NK-92 treated with Interleukin-12 subunit alpha and Interleukin-12 subunit beta, amount 100 ng/mL, for 24 hours (cell line): ENCODE data around the gene ITPK1.
"Not testable (repeated sequence)": the region's sequence is repeated elsewhere in the genome, so short reads cannot be mapped to it uniquely, and the experiment has no call there.

Source experiments
- DNase-seq: peaks from one replicate; lab custom pipeline; 2025; lab: John Stamatoyannopoulos, UW

Gene ITPK1

DNA sequence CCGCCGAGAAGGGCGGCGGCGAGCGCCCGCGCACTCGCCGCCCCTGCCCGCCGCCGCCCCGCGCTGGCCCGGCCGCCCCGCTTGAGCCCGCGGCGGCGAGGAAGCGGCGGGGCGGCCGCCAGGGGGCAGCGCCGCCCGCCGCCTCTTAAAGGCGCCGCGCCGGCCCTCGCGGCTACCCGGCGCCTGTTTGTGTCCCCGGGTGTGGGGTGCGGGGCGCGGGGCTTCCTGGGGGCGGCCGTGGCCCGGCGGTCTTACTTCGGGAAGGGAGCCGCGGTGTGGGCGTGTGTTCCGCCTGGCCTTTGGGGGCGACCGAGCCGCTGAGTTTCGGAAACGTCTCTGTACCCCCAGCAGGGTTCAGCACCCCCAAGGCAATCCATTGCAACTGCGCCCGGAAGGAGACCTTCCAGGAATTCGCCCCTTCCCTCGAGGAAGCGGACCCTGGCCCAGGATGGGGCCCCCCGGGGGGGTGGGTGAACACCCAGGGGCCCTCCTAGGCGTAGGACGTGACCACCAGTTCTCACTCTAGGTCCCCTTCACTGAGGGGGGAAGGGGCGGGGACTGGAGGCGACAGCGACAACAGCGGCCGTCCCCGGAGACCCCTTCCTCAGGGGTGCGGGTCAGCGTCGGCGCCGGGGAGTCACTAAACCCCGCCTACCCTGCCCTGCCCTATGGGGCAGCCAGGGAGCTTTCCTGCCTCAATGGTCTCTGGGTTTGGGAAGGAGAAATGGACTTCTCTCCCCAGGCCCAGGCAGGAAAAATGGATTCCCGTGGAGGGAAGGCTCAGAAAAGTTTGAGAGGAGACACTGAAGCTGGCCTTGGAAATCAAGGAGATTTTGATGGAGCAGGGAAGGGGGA, at the start of gene ITPK1:
Gene ITPK1, minus strand, starts transcription at position 105 of the 855 bp plus-strand sequence. CDS start 762 bp downstream, outside the sequence.
- DNase-seq, result peak; percentile 58

DNA sequence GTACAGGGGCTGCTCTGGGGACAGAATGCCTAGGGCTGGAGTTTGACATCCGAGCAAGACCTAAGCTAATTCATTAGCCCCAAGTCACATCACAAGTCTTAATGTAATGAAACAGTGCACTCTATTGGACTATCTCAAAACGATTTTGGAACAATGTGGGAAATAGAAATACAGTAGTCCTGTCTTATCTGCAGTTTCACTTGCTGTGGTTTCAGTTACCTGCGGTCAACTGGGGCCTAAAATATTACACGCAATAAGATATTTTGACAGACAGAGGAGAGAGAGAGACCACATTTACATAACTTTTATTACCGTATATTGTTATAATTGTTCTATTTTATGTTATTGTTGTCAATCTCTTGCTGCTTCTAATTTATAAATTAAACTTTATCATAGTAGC, 47.8 kb upstream of the ITPK1 start:
- no peak for DNase-seq

DNA sequence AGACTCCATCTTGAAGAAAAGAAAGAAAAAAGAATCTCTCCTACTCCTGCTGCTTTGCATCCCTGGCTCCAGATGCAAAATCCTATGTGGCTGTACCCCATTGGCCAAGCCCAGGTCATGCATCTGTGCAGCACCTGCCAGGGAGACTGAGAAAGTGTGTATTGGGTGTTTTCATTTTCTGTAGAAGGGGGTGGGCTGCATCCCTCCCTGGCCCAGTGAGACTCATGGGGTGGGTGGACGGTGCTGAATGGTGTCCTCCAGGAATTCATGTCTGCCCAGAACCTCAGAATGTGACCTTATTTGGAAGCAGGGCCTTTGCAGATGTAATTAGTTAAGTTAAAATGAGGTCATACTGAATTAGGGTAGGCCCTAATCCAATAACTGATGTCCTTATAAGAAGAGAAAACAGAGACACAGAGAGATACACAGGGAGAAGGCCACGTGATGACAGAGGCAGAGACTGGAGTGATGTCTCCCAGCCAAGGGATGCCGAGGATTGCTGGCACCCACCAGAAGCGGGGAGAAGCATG, 45.8 kb upstream of the ITPK1 start:
- DNase-seq, result no peak

DNA sequence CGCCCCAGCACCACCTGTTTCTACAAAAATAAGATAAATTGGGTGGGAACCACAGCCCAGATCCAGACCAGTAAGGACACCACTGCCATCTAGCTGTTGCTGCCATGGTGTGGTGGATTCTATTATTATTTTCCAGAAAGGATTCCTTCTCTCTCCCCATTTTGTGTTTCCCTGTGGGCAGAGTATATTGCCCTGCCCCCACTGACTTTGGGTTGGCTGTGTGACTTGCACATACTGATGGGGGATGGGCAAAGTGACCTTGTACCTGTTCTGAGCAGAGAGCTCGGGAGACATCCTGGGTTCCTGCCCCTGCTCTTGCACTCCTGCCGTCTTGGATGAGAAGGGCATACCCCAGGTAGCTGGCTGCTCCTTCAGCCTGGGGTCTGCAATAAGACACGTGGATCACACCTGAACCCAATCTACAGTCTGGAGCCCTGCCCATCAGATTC, 44.7 kb upstream of the ITPK1 start:
- no peak for DNase-seq

DNA sequence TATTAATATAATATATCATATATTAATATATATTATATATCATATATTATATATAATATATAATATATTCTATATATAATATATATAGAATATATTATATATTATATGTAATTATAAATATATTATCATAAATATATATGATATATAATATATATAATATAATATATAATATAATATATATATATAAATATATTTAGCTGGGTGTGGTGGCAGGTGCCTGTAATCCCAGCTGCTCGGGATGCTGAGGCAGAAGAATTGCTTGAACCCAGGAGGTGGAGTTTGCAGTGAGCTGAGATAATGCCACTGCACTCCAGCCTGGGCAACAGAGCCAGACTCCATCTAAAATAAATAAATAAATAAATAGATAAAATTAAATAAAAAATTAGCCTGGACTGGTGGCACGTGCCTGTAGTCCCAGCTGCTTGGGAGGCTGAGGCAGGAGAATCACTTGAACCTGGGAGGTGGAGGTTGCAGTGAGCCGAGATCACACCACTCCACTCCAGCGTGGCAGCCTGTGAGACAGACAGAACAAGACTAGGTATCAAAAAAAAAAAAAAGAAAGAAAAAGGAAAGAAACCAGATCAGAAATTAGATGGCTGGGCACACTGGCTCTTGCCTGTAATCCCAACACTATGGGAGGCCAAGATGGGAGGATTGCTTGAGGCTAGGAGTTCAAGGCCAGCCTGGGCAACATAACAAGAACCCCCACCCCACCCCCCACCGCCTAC, 44.1 kb upstream of the ITPK1 start:
- DNase-seq, result not testable (repeated sequence)

DNA sequence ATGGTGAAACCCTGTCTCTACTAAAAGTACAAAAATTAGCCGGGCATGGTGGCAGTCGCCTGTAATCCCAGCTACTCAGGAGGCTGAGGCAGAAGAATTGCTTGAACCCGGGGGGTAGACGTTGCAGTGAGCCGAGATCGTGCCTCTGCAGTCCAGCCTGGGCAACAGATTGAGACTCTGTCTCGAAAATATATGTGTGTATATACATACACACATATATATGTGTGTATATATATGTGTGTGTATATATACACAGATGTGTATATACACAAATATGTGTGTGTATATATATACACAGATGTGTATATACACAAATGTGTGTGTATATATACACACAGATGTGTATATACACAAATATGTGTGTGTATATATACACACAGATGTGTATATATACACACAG, 42.6 kb upstream of the ITPK1 start:
- not testable (repeated sequence) for DNase-seq

DNA sequence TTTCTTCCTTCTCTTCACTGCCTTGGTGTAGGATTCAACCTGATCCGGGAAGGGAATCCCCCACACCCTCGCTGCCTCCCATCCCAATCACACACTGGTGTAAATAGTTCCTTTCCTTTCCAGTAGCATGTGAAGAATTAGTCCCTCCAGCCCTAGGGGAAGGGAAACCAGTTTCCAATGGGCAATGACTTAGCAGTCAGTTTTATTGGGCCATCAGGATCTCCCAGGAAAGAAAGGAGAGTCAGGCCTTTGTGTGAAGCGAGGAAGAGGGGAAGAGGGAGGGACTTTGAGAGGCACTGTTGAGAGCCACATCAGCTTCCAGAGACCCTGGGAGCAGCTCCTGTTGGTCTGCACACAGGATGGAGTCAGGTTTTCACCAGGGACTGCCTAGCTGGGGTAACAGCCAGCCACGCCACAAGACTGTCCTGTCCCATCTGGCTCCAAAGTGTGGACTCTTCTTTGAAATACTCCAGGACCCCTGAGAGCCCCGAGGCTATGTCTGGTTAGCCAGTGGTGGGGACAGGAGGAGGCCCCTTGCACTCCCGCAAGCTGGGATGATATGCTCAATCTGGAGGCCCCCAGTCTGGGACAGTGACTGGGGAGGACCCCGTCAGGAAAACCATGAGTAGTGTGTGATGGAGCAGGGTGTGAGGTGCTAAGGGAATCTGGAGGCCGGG, 41.1 kb upstream of the ITPK1 start:
- DNase-seq, result no peak

DNA sequence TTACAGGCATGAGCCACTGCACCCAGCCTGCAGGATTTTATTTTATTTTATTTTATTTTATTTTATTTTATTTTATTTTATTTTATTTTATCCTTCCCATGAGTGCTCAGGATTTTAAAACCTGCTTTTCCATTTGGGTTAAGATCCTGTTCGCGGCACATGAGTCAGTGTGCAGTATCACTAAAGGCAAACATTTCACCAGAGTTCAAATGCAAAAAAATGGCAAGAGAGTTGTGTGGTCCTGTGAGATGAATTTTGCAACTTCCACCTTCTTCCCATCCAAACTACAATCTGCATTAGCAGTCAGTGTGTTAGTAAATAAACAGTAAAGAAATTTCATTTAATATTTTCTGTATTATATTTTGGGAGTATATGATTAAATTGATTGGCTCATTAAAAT, 39.9 kb upstream of the ITPK1 start:
- DNase-seq, result no peak

DNA sequence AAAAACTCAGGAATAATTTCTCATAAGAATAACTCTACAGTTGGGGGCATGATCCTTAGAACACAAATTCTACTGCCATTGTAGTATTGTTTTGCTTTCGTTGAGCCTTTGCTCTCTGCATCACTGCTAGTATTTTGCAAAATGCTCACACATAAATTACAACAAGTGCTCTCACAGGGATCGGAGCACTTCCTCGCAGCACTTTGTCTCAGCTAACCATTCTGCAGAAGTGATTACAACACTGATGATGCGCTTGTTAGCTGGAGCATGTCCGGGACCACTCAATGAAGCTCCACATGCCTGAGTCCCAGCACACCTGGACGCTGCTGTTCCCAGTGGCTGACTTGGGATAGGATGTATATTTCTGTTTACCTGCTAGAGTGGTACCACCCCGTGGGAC, 37.4 kb upstream of the ITPK1 start:
- no peak for DNase-seq

DNA sequence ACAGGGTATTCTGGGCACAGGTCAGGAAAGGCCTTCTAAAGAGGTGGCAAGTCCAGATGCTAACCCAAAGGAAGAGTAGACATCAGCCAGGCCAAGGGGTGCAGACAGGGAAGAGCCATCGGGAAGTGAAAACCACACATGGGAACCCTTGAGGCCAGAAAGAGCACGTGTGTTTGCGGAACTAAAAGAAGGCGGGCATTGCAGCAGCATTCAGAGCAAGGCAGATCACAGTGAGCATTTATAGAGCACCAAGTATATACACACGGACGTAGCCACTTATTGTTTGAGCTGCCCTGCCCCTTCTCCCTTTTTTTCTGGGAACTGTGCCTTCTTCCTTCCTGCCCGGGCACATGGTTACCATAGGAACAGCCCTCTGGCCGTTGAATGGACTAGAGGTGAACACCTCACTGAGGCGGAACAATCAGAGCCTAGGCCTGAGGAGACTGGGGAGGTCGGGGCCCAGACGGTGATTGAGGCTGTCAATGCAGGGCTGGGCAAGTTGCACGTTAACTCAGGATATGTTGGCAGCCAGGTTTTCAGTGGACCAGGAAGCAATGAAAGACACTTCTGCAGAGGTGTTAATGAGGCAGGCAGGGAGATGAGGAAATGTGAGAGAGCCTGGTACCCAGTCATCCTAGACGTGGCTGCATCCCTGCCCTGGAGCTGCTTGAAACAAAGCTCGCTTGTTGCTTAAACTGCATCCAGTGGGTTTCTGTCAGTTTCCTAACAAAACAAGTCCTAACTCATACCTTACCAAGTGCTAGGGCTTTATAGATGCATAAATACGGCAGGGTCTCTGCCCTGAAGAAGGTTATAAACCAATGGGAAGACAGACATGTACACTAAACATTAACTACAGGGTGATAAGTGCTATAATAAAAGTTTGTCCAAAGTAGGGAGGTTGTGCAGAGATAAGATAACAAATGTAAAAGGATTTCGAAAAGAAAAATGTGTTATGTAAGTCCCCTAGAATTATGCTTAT, 34.8 kb upstream of the ITPK1 start:
- DNase-seq, result no peak

DNA sequence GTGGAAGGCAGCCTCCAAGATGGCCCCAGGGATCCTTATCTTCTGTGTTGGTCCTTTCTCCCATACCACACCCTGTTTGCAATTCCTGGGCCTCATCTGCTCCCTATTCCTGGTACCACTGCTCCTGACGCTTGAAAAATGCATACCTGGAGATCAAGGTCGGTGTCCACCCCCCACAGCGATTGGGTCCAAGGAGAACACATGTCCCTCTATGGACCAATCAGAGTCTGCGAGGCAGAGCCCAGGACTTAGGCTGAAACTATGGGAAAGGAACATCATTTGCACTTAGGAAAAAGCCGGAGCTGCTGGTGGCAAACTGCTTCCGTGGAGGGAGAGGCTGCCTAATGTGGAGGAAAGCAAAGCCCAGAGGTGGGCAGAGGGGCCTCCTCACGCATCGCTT, 33.3 kb upstream of the ITPK1 start:
- no peak for DNase-seq

DNA sequence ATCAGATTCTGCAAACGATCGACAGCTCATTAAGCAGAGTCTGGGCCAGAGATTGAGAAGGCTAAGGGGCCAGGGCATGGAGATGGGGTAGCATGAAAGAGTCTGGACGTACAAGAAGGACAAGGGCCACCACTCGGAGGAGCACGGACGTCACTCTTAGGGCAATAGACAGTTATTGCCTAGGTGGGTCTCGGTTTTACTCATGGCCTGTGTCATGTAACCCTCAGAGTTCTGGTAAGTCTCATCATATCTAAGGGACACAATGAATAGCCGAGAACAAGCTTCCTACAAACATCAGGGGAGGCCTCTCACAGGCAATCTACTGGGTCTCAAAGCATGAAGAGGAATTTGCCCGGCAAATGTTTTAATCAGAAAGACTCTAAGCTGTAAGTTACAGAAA, 30.4 kb upstream of the ITPK1 start:
- DNase-seq, result no peak

DNA sequence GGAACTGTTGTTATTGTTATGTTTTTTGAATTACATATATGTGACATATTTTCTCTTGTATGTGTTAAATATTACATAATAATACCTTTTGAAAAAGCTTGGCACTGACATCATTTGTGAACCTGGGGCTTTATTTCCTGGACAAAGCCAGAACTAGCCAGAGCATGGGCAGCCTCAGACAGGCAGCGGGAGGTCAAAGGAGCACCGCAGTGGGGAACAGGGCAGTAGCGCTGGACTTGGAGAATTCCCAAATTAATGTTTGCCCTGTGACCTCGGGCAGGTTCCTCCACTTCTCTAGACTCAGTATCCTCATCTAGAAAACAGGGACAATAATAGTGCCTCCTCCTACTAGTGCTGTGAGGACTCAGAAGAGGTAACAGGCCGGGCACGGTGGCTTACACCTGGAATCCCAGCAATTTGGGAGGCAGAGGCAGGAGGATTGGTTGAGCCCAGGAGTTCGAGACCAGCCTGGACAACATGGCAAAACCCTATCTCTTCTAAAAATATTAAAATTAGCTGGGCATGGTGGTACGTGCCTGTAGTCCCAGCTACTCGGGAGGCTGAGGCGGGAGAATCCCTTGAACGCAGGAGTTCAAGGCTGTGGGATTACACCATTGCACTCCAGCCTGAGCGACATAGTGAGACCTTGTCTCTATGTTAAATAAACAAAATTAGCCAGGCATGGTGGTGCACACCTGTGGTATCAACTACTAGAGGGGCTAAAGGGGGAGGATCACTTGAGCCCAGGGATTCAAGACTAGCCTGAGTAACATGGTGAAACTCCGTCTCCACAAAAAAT, 27.3 kb upstream of the ITPK1 start:
- no peak for DNase-seq

DNA sequence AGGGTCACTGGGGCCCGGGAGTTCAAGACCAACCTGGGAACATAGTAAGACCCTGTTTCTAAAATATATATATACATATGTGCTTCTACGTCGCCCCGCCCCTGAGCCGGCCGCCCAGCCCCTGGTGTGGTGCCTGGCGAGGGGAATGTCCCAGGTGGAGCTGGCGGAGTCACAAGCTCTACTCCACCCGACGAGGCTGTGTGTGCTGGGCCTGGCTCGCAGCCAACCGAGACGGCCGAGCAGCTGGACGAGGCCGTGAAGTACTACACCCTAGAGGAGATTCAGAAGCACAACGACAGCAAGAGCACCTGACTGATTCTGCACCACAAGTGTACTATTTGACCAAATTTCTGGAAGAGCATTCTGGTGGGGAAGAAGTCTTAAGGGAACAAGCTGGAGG, 22.1 kb upstream of the ITPK1 start:
- DNase-seq, result no peak

DNA sequence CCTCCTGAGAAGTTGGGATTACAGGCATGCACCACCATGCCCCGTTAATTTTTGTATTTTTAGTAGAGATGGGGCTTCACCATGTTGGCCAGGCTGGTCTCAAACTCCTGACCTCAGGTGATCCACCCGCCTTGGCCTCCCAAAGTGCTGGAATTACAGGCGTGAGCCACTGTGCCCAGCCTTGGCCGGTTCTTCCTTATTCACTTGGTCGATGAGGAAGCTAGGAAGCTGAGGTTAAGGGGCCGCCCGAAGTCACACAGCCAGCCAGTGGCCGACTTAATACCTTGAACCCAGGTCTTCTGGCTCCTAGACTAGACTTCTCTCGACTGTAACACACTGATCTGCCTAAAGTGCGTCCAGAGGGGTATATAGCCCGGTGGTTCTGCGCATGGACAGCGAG, 20.8 kb upstream of the ITPK1 start:
- DNase-seq, result not testable (repeated sequence)

DNA sequence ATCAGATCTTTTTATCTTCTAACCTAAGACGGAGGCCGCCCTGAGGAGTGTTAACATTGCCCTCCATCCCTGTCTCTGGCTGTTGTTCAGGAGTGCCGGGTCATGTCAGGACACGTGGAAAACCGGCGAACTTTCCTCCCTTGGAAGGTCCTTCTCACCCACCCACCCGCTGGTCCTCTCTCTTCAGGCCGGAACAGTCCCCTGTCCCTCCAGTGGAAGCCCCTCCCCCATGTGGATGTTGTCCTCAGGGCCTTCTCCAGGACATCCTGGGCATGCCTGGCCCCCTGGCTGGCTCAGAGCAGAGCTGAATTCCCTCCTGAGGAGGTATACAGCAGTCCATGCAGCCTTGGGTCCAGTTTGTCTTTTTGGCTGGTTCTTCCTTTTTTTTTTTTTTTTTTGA, 20.3 kb upstream of the ITPK1 start:
- no peak for DNase-seq

DNA sequence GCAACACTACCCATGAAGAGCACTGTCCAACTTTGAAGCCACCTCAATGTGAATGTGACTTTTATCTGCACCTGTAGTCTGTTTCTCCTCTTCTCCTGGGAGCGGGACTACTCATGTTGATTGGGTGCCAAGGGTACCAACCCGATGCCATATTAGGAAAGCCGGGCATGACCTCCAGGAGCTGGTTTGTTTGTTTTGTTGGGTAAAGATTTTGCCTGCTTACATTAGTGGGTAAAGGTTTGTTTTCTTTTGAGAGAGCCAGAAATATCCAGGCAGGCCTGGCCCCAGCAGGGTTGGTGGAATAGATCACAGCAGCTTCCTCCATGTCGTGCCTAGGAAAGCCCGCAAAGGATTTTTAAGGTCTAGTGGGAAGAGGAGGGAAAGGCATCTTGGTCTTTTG, 19.7 kb upstream of the ITPK1 start:
- DNase-seq, result no peak

DNA sequence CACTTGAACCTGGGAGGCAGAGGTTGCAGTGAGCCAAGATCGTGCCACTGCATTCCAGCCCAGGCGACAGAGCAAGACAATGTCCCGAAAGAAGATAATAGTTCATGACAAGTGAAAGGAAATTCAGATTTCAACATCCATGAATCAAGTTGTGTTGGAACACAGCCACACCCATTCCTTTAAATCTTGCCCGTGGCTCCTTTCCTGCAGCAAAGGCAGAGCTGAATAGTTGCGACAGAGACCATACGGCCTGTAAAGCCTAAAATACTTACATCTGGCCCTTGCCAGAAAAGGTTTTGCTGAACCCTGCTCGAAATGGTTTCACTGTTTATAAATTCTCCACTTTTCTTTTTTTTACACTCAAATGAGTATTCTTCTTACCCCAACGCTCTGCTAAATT, 17.7 kb upstream of the ITPK1 start:
- no peak for DNase-seq

DNA sequence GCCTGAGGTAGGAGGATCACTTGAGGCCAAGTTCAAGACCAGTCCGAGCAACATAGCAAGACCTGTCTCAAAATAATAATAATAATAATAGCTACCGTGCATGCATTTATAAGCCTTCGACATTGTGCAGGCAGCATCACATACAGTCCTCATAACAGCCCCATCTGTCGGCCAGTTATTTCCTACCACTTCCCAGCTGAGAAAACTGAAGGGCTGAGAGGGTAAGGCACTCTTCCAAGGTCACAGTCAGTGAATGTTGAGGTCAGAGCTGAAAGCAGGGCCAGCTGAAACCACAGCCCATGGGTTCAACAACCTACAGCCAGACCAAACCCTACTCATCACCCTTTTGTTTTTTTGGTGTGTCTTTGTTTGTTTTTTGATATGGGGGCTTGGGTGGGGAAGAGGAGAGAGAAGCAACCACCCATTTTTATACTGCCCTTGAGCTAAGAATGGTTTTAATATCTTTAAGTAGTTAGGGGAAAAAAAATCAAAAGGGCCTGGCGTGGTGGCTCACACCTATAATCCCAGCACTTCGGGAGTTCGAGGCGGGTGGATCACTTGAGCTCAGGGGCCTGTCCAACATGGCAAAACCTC, 16.8 kb upstream of the ITPK1 start:
- DNase-seq, result no peak

DNA sequence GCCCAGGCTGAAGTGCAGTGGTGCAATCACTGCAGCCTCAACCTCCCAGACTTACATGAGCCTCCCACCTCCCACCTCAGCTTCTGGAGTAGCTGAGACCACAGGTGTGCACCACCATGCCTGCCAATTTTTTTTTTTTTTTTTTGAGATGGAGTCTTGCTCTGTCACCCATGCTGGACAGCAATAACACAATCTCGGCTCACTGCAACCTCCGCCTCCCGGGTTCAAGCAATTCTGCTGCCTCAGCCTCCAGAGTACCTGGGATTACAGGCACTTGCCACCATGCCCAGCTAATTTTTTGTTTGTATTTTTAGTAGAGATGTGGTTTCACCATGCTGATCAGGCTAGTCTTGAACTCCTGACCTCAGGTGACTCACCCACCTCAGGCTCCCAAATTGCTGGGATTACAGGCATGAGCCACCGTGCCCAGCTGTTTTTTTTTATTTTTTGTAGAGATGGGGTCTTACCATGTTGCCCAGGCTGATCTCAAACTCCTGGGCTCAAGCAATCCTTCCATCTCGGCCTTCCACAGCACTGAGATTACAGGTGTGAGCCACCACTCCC, 15.6 kb upstream of the ITPK1 start:
- DNase-seq, result not testable (repeated sequence)
